Measurements from ENCODE around the gene S100A14. TPM values are rescaled to one million over a fixed set of nuclear protein-coding genes. Genes with fewer than 3 reads are reported as not detected.

S100A14 gene
- total RNA-seq, 1 experiment from 2014 or later, result 0.63 TPM

DNA sequence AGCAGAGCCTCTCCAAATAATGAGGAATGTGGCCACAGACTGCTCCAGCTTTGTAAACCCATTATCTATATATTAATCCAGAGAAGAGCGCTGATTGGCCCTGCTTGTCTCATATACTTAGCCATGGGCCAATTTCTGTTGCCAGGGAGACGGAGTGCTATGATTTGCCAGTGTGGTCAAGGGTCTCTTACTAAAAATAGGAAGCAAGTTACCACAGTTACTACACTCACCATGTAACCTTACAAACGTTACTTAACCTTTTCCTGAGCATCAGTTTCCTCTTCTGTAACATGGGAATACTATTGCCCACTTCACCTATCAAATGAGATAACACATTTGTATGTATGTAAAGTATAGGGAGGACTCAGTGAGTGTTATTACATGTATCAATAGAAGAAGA is 42.8 kb downstream of the S100A14 start:
- Histone ChIP-seq H3K18ac (ENCODE audit: insufficient read length, low read depth, low read length) (no peak overlapping the region), H2BK15ac (ENCODE audit: low read depth, low read length) (no peak overlapping the region), H3K23ac (ENCODE audit: insufficient read length, low read depth, low read length) (no peak overlapping the region), H4K5ac (ENCODE audit: insufficient read length, low read depth, low read length) (no peak overlapping the region), H3T11ph (ENCODE audit: low read length) (no peak overlapping the region), H3K79me1 (ENCODE audit: insufficient read depth, low read depth, low read length, poor library complexity, severe bottlenecking) (no peaks in the 10 kb centered on the region), H3K79me2 (ENCODE audit: insufficient read depth, low read length) (no peaks in the 10 kb centered on the region), H2BK12ac (ENCODE audit: insufficient read length, low read depth, low read length) (no peak overlapping the region), H4K8ac (replicated peaks; ENCODE audit: insufficient read length, low read depth, low read length) (no peak overlapping the region), H3K23me2 (ENCODE audit: insufficient read length, low read depth, low read length, poor library complexity, severe bottlenecking) (no peaks in the 10 kb centered on the region), H3K4ac (ENCODE audit: low read depth, low read length) (no peak overlapping the region), H3K56ac (ENCODE audit: insufficient read length, low read depth, low read length) (no peak overlapping the region), H4K20me1 (ENCODE audit: control insufficient read depth, insufficient read depth, insufficient read length) (peaks cover 3% of the 10 kb centered on the region), H3K4me2 (ENCODE audit: insufficient read depth, insufficient read length, low read length) (no peak overlapping the region), H2BK120ac (ENCODE audit: low read depth, low read length, poor library complexity, severe bottlenecking) (no peak overlapping the region), H3K9ac (ENCODE audit: extremely low read depth, insufficient read length, low read length) (no peak overlapping the region), H2BK5ac (ENCODE audit: insufficient read length, low read length) (no peak overlapping the region), H2AK5ac (ENCODE audit: insufficient read length, low read length) (no peak overlapping the region), H3K14ac (ENCODE audit: insufficient read depth, low read length) (no peak overlapping the region), H3K4me1 (ENCODE audit: insufficient read depth, low read length) (no peaks in the 10 kb centered on the region), H4K91ac (ENCODE audit: insufficient read length, low read depth, low read length) (no peak overlapping the region), H2BK20ac (ENCODE audit: low read depth, low read length, poor library complexity, severe bottlenecking) (no peak overlapping the region), H3K27ac (ENCODE audit: insufficient read length, low read depth, low read length) (no peak overlapping the region), H2AFZ (ENCODE audit: low read length) (no peak overlapping the region), H3K9me3 (ENCODE audit: control insufficient read depth, low read depth, low read length) (no peaks in the 10 kb centered on the region), H3K27me3 (ENCODE audit: insufficient read depth, low read length) (no peaks in the 10 kb centered on the region)
- DNase-seq, result no peak
- peaks cover 12 to 15% of the 10 kb centered on the region in 2 experiments; a peak in 4 of 5 replicates for H3K9me3 Mint-ChIP-seq
- no peak overlapping the region for H3K4me3 Mint-ChIP-seq
- TF ChIP-seq, protein P1, sequence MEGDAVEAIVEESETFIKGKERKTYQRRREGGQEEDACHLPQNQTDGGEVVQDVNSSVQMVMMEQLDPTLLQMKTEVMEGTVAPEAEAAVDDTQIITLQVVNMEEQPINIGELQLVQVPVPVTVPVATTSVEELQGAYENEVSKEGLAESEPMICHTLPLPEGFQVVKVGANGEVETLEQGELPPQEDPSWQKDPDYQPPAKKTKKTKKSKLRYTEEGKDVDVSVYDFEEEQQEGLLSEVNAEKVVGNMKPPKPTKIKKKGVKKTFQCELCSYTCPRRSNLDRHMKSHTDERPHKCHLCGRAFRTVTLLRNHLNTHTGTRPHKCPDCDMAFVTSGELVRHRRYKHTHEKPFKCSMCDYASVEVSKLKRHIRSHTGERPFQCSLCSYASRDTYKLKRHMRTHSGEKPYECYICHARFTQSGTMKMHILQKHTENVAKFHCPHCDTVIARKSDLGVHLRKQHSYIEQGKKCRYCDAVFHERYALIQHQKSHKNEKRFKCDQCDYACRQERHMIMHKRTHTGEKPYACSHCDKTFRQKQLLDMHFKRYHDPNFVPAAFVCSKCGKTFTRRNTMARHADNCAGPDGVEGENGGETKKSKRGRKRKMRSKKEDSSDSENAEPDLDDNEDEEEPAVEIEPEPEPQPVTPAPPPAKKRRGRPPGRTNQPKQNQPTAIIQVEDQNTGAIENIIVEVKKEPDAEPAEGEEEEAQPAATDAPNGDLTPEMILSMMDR (conservative IDR thresholded peaks at IDR 0.05), result no peak
- H3K27me3 Mint-ChIP-seq (ENCODE audit: low read depth), result peaks cover 9% of the 10 kb centered on the region
- no CpG with 5 or more reads among the region's 3 CpGs for WGBS (ENCODE audit: extremely low coverage, insufficient read length, low lambda C conversion rate)
- H3K4me1 Mint-ChIP-seq, result peaks cover 17 to 18% of the 10 kb centered on the region in 2 experiments
- H3K36me3 Mint-ChIP-seq (ENCODE audit: insufficient read depth in 1 of 3, low read depth in 3 of 3), result peaks cover 0 to 6% (median 0%) of the 10 kb centered on the region in 3 experiments; a peak in 2 of 7 replicates
- H3K27ac Mint-ChIP-seq, result no peak overlapping the region
